CD4-positive, alpha-beta memory T cell (primary cell): Measurements from ENCODE around the gene CHST11. TPM values are rescaled to one million over a fixed set of nuclear protein-coding genes. Genes with fewer than 3 reads are reported as not detected.

ENCODE experiments used
- CTCF ChIA-PET: fragments of 350-600 bp; sonication (Branson Sonifier 250); formaldehyde crosslinking; loops from one replicate; lab custom pipeline; 2021; ENCODE audit warnings: inconsistent platforms; ENCODE audit not compliant: partially characterized antibody; lab: Charles Lee
- POLR2A ChIA-PET: fragments of 350-600 bp; sonication (Branson Sonifier 250); formaldehyde crosslinking; loops from one replicate; lab custom pipeline; 2021; ENCODE audit not compliant: partially characterized antibody; lab: Charles Lee
- DNase-seq, 5 donors: peaks; one replicate each; pipeline versions ENCODE4 v3.0.0 to v3.0.0-alpha.2; 2020 to 2022; ENCODE audit warnings: mixed read lengths in 1 of 5
- H3K27ac ChIP-seq: one replicate; pipeline ENCODE4 v1.7.0; 2013; ENCODE audit warnings: low read depth, low read length
- H3K27me3 ChIP-seq: 2 replicates; pipeline ENCODE4 v1.7.0; 2013; ENCODE audit warnings: mild to moderate bottlenecking, low read length, moderate library complexity; ENCODE audit not compliant: insufficient read depth
- H3K36me3 ChIP-seq: 2 replicates; pipeline ENCODE4 v1.7.0; 2013; ENCODE audit warnings: mild to moderate bottlenecking, low read length, moderate library complexity; ENCODE audit not compliant: insufficient read depth
- H3K4me1 ChIP-seq: 2 replicates; pipeline ENCODE4 v1.7.0; 2013; ENCODE audit warnings: mild to moderate bottlenecking, low read length, moderate library complexity; ENCODE audit not compliant: insufficient read depth
- H3K4me3 ChIP-seq, 2 donors: one replicate each; pipeline ENCODE4 v1.7.0; 2013; ENCODE audit warnings: low read length in 2 of 2, mild to moderate bottlenecking in 1 of 2
- H3K9me3 ChIP-seq, 2 donors: one replicate each; pipeline ENCODE4 v1.7.0; 2013; ENCODE audit warnings: low read length in 2 of 2, control low read depth in 1 of 2; ENCODE audit not compliant: control insufficient read depth in 1 of 2
- H3K27ac Mint-ChIP-seq, 7 donors: one replicate each; pipeline ENCODE4 v1.8.0; 2020 to 2021; ENCODE audit warnings: mixed read lengths in 7 of 7, mild to moderate bottlenecking in 6 of 7, inconsistent platforms in 3 of 7, moderate library complexity in 3 of 7
- H3K27me3 Mint-ChIP-seq, 2 donors: one replicate each; pipeline ENCODE4 v1.8.0; 2020 to 2021; ENCODE audit warnings: mixed read lengths in 2 of 2
- H3K36me3 Mint-ChIP-seq, 2 donors: one replicate each; pipeline ENCODE4 v1.8.0; 2020 to 2021; ENCODE audit warnings: mixed read lengths in 2 of 2, inconsistent platforms in 1 of 2, mild to moderate bottlenecking in 1 of 2
- H3K4me1 Mint-ChIP-seq, 4 donors: one replicate each; pipeline ENCODE4 v1.8.0; 2020 to 2021; ENCODE audit warnings: mixed read lengths in 4 of 4, mild to moderate bottlenecking in 1 of 4
- H3K4me3 Mint-ChIP-seq, 8 donors: one replicate each; pipeline ENCODE4 v1.8.0; 2020 to 2021; ENCODE audit warnings: mixed read lengths in 8 of 8, mild to moderate bottlenecking in 7 of 8, moderate library complexity in 6 of 8, inconsistent platforms in 3 of 8
- H3K9me3 Mint-ChIP-seq, 8 donors: one replicate each; pipeline ENCODE4 v1.8.0; 2020 to 2021; ENCODE audit warnings: mixed read lengths in 8 of 8, mild to moderate bottlenecking in 5 of 8, inconsistent platforms in 3 of 8, moderate library complexity in 1 of 8
- intact Hi-C: fragments of 100-400 bp; cut with micrococcal nuclease; formaldehyde crosslinking; loops from one replicate; pipeline ENCODE4 v1.15.1; 2023
- polyA plus RNA-seq, 2 donors: library from polyadenylated mRNA; unstranded; fragments of 300-500 nt; fragmentation: Illumina TruSeq; gene quantifications; one replicate each; pipeline ENCODE4 v1.2.3, GENCODE V29; 2021
- total RNA-seq, 2 experiments: library from RNA; stranded (reverse); gene quantifications; one replicate each; pipeline ENCODE4 v1.2.3, GENCODE V29; 2021

The CHST11 gene
- total and polyA plus RNA-seq, 4 experiments from 2014 or later: 55.1 to 64.6 (median 59.8) TPM

- no peak for DNase-seq
- ChIA-PET POLR2A (no interaction called here), CTCF (no interaction called here)
- H3K4me3 Mint-ChIP-seq: peak overlapping the region in 1 of 8 donors; percentile 40
- no peaks in the 10 kb centered on the region for H3K27me3 Mint-ChIP-seq
- Histone ChIP-seq H3K9me3 (no peaks in the 10 kb centered on the region), H3K27ac (no peak overlapping the region), H3K4me1 (peaks cover 25% of the 10 kb centered on the region), H3K4me3 (no peak overlapping the region), H3K27me3 (no peaks in the 10 kb centered on the region), H3K36me3 (no peaks in the 10 kb centered on the region)
- peaks cover 40 to 72% (median 55%) of the 10 kb centered on the region in 4 donors for H3K4me1 Mint-ChIP-seq
- peak overlapping the region in 6 of 7 donors; percentile 13 to 74 (median 54) for H3K27ac Mint-ChIP-seq
- intact Hi-C loops: no loop called here
- peaks cover 17 to 25% of the 10 kb centered on the region in 2 donors for H3K36me3 Mint-ChIP-seq
- peaks cover 0 to 6% (median 3%) of the 10 kb centered on the region in 8 donors for H3K9me3 Mint-ChIP-seq
Measured at GRCh38 chr12:104637604-104638003, 180.9 kb downstream of the CHST11 start.

- POLR2A ChIA-PET: no interaction called here
- peaks cover 38 to 72% (median 56%) of the 10 kb centered on the region in 4 donors for H3K4me1 Mint-ChIP-seq
- CTCF ChIA-PET: no interaction called here
Measured at GRCh38 chr12:104638218-104638850, 181.6 kb downstream of the CHST11 start.

GRCh38 chr12:104638851-104639240 is 182.1 kb downstream of the CHST11 start:
- Mint-ChIP-seq H3K27me3 (no peaks in the 10 kb centered on the region), H3K27ac (peak overlapping the region in 2 of 7 donors; percentile 10 to 20), H3K4me1 (peaks cover 41 to 75% (median 58%) of the 10 kb centered on the region in 4 donors), H3K36me3 (peaks cover 21 to 25% of the 10 kb centered on the region in 2 donors), H3K9me3 (peaks cover 0 to 6% (median 3%) of the 10 kb centered on the region in 8 donors), H3K4me3 (peak overlapping the region in 1 of 8 donors; percentile 7)
- ChIA-PET CTCF (interaction anchor here (0.7 kb wide), 1 partner anchor 181 kb away, joined by 3 read pairs; no protein-coding TSS in a partner anchor), POLR2A (no interaction called here)
- intact Hi-C loops: no loop called here
- H3K27me3 ChIP-seq: no peaks in the 10 kb centered on the region
- H3K9me3 ChIP-seq: no peaks in the 10 kb centered on the region
- no peaks in the 10 kb centered on the region for H3K36me3 ChIP-seq
- peaks cover 33% of the 10 kb centered on the region for H3K4me1 ChIP-seq
- no peak for DNase-seq
- H3K27ac ChIP-seq: no peak overlapping the region
- no peak overlapping the region for H3K4me3 ChIP-seq

More at GRCh38 chr12:104638218-104638850, 181.6 kb downstream of the CHST11 start:
- no peak for DNase-seq
- Mint-ChIP-seq H3K9me3 (peaks cover 0 to 6% (median 3%) of the 10 kb centered on the region in 8 donors), H3K27ac (peak overlapping the region in 5 of 7 donors; percentile 8 to 74 (median 71)), H3K27me3 (no peaks in the 10 kb centered on the region), H3K36me3 (peaks cover 18 to 25% of the 10 kb centered on the region in 2 donors), H3K4me3 (no peak overlapping the region)
- no peak overlapping the region for H3K27ac ChIP-seq
- intact Hi-C loops: no loop called here
- no peaks in the 10 kb centered on the region for H3K36me3 ChIP-seq
- peaks cover 27% of the 10 kb centered on the region for H3K4me1 ChIP-seq
- H3K27me3 ChIP-seq: no peaks in the 10 kb centered on the region
- no peaks in the 10 kb centered on the region for H3K9me3 ChIP-seq
- H3K4me3 ChIP-seq: no peak overlapping the region

GRCh38 chr12:104640956-104641355 is 184.2 kb downstream of the CHST11 start:
- intact Hi-C loops: no loop called here
- H3K4me3 ChIP-seq: no peak overlapping the region
- Mint-ChIP-seq H3K36me3 (peaks cover 19 to 30% of the 10 kb centered on the region in 2 donors), H3K27me3 (no peaks in the 10 kb centered on the region), H3K4me1 (peaks cover 46 to 74% (median 58%) of the 10 kb centered on the region in 4 donors), H3K9me3 (peaks cover 0 to 6% (median 3%) of the 10 kb centered on the region in 8 donors), H3K27ac (peak overlapping the region in 3 of 7 donors; percentile 18 to 38 (median 25)), H3K4me3 (peak overlapping the region in 1 of 8 donors; percentile 43)
- ChIA-PET POLR2A (no interaction called here), CTCF (no interaction called here)
- H3K27ac ChIP-seq: no peak overlapping the region
- H3K36me3 ChIP-seq: no peaks in the 10 kb centered on the region
- H3K27me3 ChIP-seq: no peaks in the 10 kb centered on the region
- peaks cover 41% of the 10 kb centered on the region for H3K4me1 ChIP-seq
- no peaks in the 10 kb centered on the region for H3K9me3 ChIP-seq
- DNase-seq: no peak

GRCh38 chr12:104641862-104642261 is 185.1 kb downstream of the CHST11 start:
- H3K4me1 ChIP-seq: peaks cover 35% of the 10 kb centered on the region
- Mint-ChIP-seq H3K27ac (peak overlapping the region in 2 of 7 donors; percentile 4 to 70), H3K4me1 (peaks cover 44 to 72% (median 55%) of the 10 kb centered on the region in 4 donors)

GRCh38 chr12:104643093-104643818 is 186.5 kb downstream of the CHST11 start:
- Mint-ChIP-seq H3K4me1 (peaks cover 42 to 71% (median 54%) of the 10 kb centered on the region in 4 donors), H3K27ac (peak overlapping the region in 6 of 7 donors; percentile 67 to 91 (median 77)), H3K9me3 (peaks cover 0 to 7% (median 3%) of the 10 kb centered on the region in 8 donors), H3K4me3 (peak overlapping the region in 6 of 8 donors; percentile 5 to 61 (median 36)), H3K36me3 (peaks cover 29 to 41% of the 10 kb centered on the region in 2 donors), H3K27me3 (no peaks in the 10 kb centered on the region)
- Histone ChIP-seq H3K36me3 (no peaks in the 10 kb centered on the region), H3K27ac (no peak overlapping the region), H3K4me1 (peaks cover 26% of the 10 kb centered on the region), H3K9me3 (no peaks in the 10 kb centered on the region), H3K27me3 (no peaks in the 10 kb centered on the region), H3K4me3 (no peak overlapping the region)
- POLR2A ChIA-PET: no interaction called here
- intact Hi-C loops: no loop called here
- DNase-seq: peak in 1 of 5 donors; percentile 5
- CTCF ChIA-PET: interaction anchor here (0.6 kb wide), 1 partner anchor 425 kb away, joined by 4 read pairs; no protein-coding TSS in a partner anchor

More at GRCh38 chr12:104641862-104642261, 185.1 kb downstream of the CHST11 start:
- no peaks in the 10 kb centered on the region for H3K27me3 ChIP-seq
- Mint-ChIP-seq H3K27me3 (no peaks in the 10 kb centered on the region), H3K4me3 (peak overlapping the region in 1 of 8 donors; percentile 8), H3K36me3 (peaks cover 25 to 39% of the 10 kb centered on the region in 2 donors), H3K9me3 (peaks cover 0 to 7% (median 3%) of the 10 kb centered on the region in 8 donors)
- DNase-seq: no peak
- ChIA-PET POLR2A (no interaction called here), CTCF (no interaction called here)
- no peaks in the 10 kb centered on the region for H3K36me3 ChIP-seq
- no peak overlapping the region for H3K4me3 ChIP-seq
- H3K27ac ChIP-seq: no peak overlapping the region
- intact Hi-C loops: no loop called here
- H3K9me3 ChIP-seq: no peaks in the 10 kb centered on the region
